Measurements from ENCODE around the gene MINK1. TPM values are rescaled to one million over a fixed set of nuclear protein-coding genes. Genes with fewer than 3 reads are reported as not detected.
A peak's percentile ranks its signal among the peaks of the same experiment; 100 is the strongest.

Gene MINK1
- total RNA-seq, 2 donors from 2014 or later: 188 to 263 TPM

DNA sequence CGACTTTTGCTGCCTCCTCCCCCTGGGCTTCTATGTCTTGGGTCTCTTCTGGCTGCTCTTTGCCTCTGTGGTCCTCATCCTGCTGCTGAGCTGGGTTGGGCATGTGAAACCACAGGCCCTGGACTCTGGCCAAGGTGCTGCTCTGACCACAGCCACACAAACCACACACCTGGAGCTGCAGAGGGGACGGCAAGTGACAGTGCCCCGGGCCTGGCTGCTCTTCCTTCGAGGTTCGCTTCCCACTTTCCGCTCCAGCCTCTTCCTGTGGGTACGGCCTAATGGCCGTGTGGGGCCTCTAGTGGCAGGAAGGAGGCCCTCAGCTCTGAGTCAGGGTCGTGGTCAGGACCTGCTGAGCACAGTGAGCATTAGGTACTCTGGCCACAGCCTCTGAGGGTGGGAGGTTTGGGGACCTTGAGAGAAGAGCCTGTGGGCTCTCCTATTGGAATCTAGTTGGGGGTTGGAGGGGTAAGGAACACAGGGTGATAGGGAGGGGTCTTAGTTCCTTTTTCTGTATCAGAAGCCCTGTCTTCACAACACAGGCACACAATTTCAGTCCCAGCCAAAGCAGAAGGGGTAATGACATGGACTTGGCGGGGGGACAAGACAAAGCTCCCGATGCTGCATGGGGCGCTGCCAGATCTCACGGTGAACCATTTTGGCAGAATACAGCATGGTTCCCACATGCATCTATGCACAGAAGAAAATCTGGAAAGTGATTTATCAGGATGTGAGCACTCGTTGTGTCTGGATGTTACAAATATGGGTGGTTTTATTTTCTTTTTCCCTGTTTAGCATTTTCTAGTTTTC is 101.2 kb downstream of the MINK1 start:
- H3K4me1 Mint-ChIP-seq: peaks cover 35% of the 10 kb centered on the region
- peak; percentile 28 for ATAC-seq
- H3K4me3 Mint-ChIP-seq: peak overlapping the region; percentile 68
- H3K9me3 ChIP-seq (ENCODE audit: control insufficient read depth, low read length, poor library complexity, severe bottlenecking): no peaks in the 10 kb centered on the region
- peak overlapping the region; percentile 60 for H3K27ac Mint-ChIP-seq
- no peaks in the 10 kb centered on the region for H3K27me3 Mint-ChIP-seq
- no peak for DNase-seq
- peaks cover 9% of the 10 kb centered on the region for H3K36me3 Mint-ChIP-seq (ENCODE audit: low read depth)

DNA sequence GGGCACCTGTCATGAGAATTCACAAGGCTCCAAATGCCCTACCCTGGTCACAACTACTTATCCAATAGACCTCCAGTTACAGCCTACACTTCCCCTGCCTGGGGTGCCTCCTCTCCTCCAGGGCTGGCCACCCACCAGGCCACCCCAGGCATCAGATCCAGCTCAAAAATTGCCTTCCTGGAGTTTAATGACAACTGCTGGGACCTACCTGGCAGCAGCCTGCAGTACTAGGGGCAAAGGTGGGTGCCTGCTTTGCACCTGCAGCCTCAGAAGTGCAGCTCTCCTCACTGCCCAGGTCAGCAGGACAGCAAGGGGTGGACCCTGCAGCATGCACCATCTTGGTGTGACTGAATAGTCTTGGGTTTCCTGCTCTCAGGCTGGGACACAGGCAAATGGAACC is 102.5 kb downstream of the MINK1 start:
- no peaks in the 10 kb centered on the region for H3K9me3 ChIP-seq (ENCODE audit: control insufficient read depth, low read length, poor library complexity, severe bottlenecking)
- ATAC-seq: no peak
- DNase-seq: no peak
- peaks cover 37% of the 10 kb centered on the region for H3K4me1 Mint-ChIP-seq
- H3K4me3 Mint-ChIP-seq: no peak overlapping the region
- H3K36me3 Mint-ChIP-seq (ENCODE audit: low read depth): peaks cover 10% of the 10 kb centered on the region
- no peaks in the 10 kb centered on the region for H3K27me3 Mint-ChIP-seq
- peak overlapping the region; percentile 43 for H3K27ac Mint-ChIP-seq

DNA sequence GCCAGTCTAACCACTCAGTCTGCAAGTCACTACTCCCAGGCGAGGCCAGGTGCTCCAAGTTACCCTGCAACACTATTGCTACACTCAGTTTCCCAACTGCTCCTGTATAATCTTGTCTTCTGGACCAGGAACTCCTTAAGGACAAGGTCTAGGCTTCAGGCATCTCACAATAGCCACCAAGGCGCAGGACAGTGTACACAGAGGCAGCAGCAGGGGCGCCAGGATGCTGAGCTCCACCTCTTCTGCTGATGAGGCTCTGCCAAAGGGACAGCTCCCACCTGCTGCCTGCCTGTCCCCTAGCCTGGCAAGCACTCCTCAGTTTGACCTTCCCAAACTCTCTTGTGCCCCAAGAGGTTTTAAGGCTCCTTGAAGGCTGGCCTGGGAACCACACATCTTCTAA is 103.3 kb downstream of the MINK1 start:
- H3K9me3 ChIP-seq (ENCODE audit: control insufficient read depth, low read length, poor library complexity, severe bottlenecking): no peaks in the 10 kb centered on the region
- H3K27me3 Mint-ChIP-seq: no peaks in the 10 kb centered on the region
- no peak for ATAC-seq
- peaks cover 36% of the 10 kb centered on the region for H3K4me1 Mint-ChIP-seq
- no peak overlapping the region for H3K4me3 Mint-ChIP-seq
- DNase-seq: no peak
- H3K27ac Mint-ChIP-seq: peak overlapping the region; percentile 43
- H3K36me3 Mint-ChIP-seq (ENCODE audit: low read depth): peaks cover 7% of the 10 kb centered on the region

DNA sequence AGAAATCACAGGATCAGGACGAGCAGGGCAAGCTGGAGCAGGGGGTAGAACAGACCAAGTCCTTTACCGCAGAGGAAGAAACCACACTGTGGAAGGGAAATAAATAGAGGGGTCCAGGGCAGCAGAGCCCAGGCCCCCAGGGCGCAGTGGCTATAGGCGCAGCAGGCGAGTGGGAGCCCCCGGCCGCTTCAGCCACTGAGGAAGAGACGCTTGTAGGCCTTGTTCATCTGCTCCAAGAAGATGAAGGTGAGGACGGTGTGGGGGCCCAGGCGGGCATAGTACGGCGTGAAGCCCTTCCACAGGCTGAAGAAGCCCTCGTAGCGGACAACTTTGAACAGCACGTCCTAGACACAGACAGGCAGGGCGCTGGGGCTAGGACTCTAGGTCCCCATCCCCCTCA is 104.4 kb downstream of the MINK1 start:
- H3K9me3 ChIP-seq (ENCODE audit: control insufficient read depth, low read length, poor library complexity, severe bottlenecking): no peaks in the 10 kb centered on the region
- Mint-ChIP-seq H3K27ac (no peak overlapping the region), H3K4me1 (peaks cover 45% of the 10 kb centered on the region), H3K4me3 (peak overlapping the region; percentile 28), H3K36me3 (ENCODE audit: low read depth) (peaks cover 10% of the 10 kb centered on the region), H3K27me3 (no peaks in the 10 kb centered on the region)
- DNase-seq (no peak), ATAC-seq (no peak)

DNA sequence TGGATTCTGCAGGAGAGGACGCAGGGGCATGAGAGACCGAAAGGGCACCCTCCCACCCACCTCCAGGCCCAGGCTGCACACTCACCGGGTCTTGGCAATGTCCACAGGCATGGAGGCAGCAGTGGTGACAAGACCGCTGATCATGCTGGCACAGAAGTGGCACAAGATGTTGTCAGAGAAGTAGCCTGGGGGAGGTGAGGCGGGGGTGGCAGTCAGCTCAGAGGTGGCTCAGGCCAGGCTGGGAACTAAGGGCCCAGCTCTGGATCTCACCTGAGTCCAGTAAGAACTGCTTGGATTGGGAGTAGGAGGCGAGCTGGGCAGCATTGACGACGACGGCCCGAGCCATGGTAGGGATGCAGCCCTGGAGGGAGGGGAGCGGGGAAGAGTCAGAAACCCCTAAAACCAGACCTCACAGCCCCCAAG is 104.9 kb downstream of the MINK1 start:
- H3K9me3 ChIP-seq (ENCODE audit: control insufficient read depth, low read length, poor library complexity, severe bottlenecking): no peaks in the 10 kb centered on the region
- Mint-ChIP-seq H3K27ac (no peak overlapping the region), H3K4me1 (peaks cover 49% of the 10 kb centered on the region), H3K4me3 (peak overlapping the region; percentile 99), H3K27me3 (no peaks in the 10 kb centered on the region), H3K36me3 (ENCODE audit: low read depth) (peaks cover 10% of the 10 kb centered on the region)
- no peak for ATAC-seq
- DNase-seq: no peak

DNA sequence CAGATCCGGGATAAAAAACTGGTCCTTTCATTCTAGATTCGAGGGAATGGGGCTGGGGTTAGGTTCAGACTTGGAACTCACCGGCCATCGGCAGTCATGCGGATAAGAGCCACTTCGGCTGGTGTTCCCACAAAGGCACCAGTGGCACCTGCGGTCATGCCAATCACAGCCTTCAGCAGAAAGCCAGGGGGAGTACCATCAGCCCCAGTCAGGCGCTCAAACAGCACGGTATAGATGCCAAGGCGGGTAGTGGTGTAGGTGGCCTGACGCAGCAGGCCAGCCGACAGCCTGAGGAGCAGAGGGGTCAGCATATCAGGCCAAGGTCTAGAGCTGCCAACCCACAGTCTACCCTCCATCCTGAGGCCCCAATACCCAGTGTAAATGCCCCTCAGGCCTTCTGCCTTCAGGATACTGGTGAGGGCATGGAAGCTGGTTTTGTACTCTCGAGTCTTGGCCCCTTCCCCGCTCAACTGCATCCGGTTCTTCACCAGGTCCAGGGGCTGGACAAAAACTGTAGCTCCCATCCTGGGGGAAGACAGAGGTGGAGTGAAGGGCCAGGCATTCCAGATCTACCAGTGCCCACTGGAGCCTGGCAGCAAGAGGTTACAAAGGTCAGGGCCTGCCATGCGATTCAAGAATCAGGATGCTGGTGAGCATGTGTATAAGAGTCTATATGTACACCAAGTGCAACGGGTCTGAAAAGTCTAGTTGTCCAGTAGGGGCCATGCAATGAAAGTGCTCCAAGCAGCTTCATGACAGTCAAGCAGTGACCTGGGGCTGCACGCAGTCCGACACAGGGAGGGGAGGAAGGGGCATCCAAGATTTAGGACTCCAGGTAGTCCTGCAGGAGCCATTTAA is 105.8 kb downstream of the MINK1 start:
- no peaks in the 10 kb centered on the region for H3K27me3 Mint-ChIP-seq
- DNase-seq (no peak), ATAC-seq (no peak)
- peak overlapping the region; percentile 99 for H3K4me3 Mint-ChIP-seq
- H3K9me3 ChIP-seq (ENCODE audit: control insufficient read depth, low read length, poor library complexity, severe bottlenecking): no peaks in the 10 kb centered on the region
- H3K36me3 Mint-ChIP-seq (ENCODE audit: low read depth): peaks cover 10% of the 10 kb centered on the region
- peak overlapping the region; percentile 97 for H3K27ac Mint-ChIP-seq
- H3K4me1 Mint-ChIP-seq: peaks cover 49% of the 10 kb centered on the region

DNA sequence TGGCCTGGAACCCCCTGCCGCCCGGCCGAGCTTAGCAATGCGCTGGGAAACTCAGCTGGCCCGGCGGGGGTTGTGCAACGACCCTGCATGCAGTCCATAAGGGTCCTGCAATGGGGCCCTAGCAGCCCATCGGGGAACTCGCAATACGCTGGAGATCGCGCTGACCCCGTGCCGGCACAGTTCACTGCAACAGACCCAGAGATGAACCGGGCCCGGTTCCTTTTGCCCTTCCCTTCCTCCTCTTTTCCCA is 106.3 kb downstream of the MINK1 start:
- Mint-ChIP-seq H3K27me3 (no peaks in the 10 kb centered on the region), H3K4me3 (peak overlapping the region; percentile 99), H3K4me1 (peaks cover 49% of the 10 kb centered on the region), H3K36me3 (ENCODE audit: low read depth) (peaks cover 13% of the 10 kb centered on the region), H3K27ac (peak overlapping the region; percentile 97)
- DNase-seq (no peak), ATAC-seq (peak; percentile 3)
- H3K9me3 ChIP-seq (ENCODE audit: control insufficient read depth, low read length, poor library complexity, severe bottlenecking): no peaks in the 10 kb centered on the region

DNA sequence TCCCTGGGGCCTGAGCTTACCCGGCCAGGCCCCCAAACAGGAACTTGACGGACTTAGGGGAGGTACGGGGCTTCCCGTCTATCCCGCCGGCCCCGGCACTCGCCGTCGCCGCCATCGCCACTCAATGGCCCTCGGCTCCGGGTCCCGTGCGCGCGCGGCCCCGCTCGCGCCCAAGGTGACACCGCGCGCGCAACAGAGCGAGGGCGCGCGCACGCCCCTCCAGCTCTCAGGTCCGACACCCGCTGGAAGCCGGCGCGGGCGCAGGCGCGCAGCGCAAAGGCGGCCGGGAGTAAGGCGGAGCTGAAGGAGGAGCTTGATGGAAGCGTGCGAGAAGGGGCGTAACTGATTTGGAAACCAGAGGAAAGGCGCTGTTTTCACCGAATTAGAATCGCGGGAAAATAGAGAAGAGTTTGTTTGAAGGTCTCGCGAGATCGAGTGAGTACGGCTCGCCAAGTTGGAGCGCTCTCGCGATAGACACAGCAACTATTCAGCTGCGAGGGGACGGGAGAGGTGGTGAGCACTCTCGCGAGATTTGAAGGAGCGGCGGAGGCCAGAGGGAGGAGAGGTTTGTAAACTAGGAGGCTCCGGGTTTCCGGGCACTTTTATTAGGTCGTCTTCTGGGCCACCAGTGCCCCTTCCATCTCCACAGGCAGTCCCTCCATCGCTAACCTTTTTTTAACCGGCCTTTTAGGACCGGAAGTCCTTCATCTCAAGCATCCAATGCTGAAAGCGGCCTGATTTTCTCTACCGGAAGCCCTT is 106.8 kb downstream of the MINK1 start, which contains the start of the genes RNF167 and SLC25A11:
Gene RNF167 (plus strand): TSS at position 473 of the 759 bp plus-strand sequence. CDS start 642 bp downstream, outside the sequence.
Gene SLC25A11 (minus strand): TSS at position 251 of the 759 bp plus-strand sequence. CDS start 136 bp downstream, at position 115.
- no peaks in the 10 kb centered on the region for H3K9me3 ChIP-seq (ENCODE audit: control insufficient read depth, low read length, poor library complexity, severe bottlenecking)
- Mint-ChIP-seq H3K4me3 (peak within 1 kb of the TSS; percentile 99), H3K36me3 (ENCODE audit: low read depth) (peaks cover 13% of the 10 kb centered on the region), H3K27ac (peak within 1 kb of the TSS; percentile 97), H3K4me1 (peaks cover 53% of the 10 kb centered on the region), H3K27me3 (no peaks in the 10 kb centered on the region)
- DNase-seq: peak; percentile 88 to 95 (median 92)
- peak; percentile 87 for ATAC-seq

DNA sequence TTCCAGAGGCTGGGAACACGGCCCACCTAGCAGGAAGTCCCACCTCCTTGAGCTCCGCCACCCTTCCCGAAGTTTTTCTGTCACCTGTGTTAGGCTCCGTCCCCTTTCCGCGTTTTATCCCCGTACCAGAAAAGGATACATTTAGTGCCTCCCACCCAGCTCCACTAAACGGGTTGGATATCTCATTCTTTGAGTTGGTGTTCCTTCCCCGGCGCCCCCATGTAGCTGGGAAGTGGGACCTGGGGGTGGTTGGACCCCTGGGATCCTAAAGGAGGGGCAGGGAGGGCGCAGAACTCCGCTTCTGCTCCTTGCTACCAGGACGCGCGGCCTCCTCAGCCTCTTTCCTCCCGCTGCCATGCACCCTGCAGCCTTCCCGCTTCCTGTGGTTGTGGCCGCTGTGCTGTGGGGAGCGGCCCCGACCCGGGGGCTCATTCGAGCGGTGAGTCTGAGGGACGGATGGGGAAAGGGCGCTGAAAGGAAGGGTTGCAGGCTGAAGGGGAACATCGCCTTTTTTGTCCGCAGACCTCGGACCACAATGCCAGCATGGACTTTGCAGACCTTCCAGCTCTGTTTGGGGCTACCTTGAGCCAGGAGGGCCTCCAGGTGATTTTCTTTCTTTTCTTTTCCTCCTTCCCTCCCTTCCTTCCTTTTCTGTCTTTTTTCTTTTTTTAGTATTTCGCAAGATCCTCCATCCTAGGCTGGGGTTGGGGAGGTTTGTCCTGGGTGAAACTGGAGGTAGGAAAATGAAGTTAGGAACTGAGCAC is 107.6 kb downstream of the MINK1 start:
- no peak for ATAC-seq
- DNase-seq: peak; percentile 26 to 35 (median 29)
- peak overlapping the region; percentile 99 for H3K4me3 Mint-ChIP-seq
- H3K27ac Mint-ChIP-seq: peak overlapping the region; percentile 97
- no peaks in the 10 kb centered on the region for H3K9me3 ChIP-seq (ENCODE audit: control insufficient read depth, low read length, poor library complexity, severe bottlenecking)
- peaks cover 60% of the 10 kb centered on the region for H3K4me1 Mint-ChIP-seq
- peaks cover 21% of the 10 kb centered on the region for H3K36me3 Mint-ChIP-seq (ENCODE audit: low read depth)
- H3K27me3 Mint-ChIP-seq: no peaks in the 10 kb centered on the region

DNA sequence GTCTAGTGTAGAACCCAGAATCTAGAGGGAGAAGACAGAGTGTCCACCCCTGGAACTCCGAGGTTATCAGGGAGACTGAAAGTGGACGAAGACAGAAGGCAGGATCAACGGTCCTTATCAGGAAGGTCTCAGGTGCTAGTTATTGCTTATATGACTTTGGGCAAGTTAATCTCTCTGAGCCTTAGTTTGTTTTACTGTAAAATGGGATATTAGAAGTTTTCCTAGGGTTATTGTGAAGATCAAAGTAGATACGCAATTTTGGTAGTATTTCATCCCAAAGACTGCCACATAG is 108.1 kb downstream of the MINK1 start:
- Mint-ChIP-seq H3K4me1 (peaks cover 59% of the 10 kb centered on the region), H3K4me3 (peak overlapping the region; percentile 99), H3K27ac (peak overlapping the region; percentile 97), H3K36me3 (ENCODE audit: low read depth) (peaks cover 21% of the 10 kb centered on the region), H3K27me3 (no peaks in the 10 kb centered on the region)
- no peak for ATAC-seq
- DNase-seq: no peak
- H3K9me3 ChIP-seq (ENCODE audit: control insufficient read depth, low read length, poor library complexity, severe bottlenecking): no peaks in the 10 kb centered on the region

DNA sequence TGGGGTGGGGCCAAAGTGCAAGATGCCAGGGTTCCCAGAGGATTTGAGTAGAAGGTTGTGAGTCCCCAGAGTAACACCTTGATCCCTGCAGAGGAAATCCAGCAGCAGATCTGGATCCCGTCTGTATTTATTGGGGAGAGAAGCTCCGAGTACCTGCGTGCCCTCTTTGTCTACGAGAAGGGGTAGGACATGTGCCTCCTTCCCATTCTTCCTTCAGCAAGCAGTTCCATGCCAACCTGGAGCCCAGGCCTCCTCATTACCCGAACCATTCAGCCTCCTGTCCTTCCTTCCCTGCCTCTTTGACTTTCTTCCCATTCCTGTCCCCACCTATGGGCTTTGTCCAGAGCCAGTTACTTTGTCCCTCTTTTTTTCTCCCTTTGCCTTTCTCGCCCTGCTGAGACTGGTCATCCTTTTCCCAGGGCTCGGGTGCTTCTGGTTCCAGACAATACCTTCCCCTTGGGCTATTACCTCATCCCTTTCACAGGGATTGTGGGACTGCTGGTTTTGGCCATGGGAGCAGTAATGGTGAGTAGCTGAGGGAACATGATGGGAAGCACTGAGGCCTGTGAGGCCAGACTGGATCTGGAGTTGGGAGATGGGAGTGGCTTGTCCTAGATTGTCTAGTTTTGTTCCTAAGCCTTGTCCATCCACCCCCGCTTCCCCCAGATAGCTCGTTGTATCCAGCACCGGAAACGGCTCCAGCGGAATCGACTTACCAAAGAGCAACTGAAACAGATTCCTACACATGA is 109.8 kb downstream of the MINK1 start:
- peak overlapping the region; percentile 97 for H3K27ac Mint-ChIP-seq
- H3K4me1 Mint-ChIP-seq: peaks cover 65% of the 10 kb centered on the region
- H3K9me3 ChIP-seq (ENCODE audit: control insufficient read depth, low read length, poor library complexity, severe bottlenecking): no peaks in the 10 kb centered on the region
- peaks cover 28% of the 10 kb centered on the region for H3K36me3 Mint-ChIP-seq (ENCODE audit: low read depth)
- DNase-seq (no peak), ATAC-seq (no peak)
- no peaks in the 10 kb centered on the region for H3K27me3 Mint-ChIP-seq
- peak overlapping the region; percentile 100 for H3K4me3 Mint-ChIP-seq

DNA sequence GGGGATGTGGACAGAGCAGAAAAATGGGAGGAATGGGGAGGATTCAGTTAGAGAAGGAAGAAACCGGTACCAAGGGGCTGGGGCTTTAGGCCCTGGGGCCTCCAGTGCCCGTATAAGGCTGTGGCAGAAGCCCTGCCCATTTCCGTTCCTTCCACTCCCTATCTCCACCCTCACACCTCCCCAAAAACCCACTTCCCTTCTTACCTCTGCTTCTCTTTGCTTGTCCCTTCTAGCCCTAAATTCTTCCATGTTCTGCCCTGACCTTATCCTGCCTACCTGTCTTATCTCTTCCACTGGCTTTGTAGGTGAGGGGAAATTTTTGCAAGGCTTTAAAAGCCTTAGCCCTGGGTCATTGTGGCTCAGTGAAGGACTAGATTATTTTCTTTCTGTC is 111.0 kb downstream of the MINK1 start:
- Mint-ChIP-seq H3K36me3 (ENCODE audit: low read depth) (peaks cover 28% of the 10 kb centered on the region), H3K4me1 (peaks cover 61% of the 10 kb centered on the region), H3K4me3 (peak overlapping the region; percentile 100), H3K27me3 (no peaks in the 10 kb centered on the region), H3K27ac (peak overlapping the region; percentile 93)
- peak in 1 of 3 donors; percentile 45 for DNase-seq
- no peak for ATAC-seq
- no peaks in the 10 kb centered on the region for H3K9me3 ChIP-seq (ENCODE audit: control insufficient read depth, low read length, poor library complexity, severe bottlenecking)

Data from T-helper 17 cell (primary cell).